HG02840 (cell line): ENCODE measurements around the gene GSAP.
"Not testable (repeated sequence)": the region's sequence is repeated elsewhere in the genome, so short reads cannot be mapped to it uniquely, and the experiment has no call there.

ENCODE experiments used
- ATAC-seq: cut with Tn5 transposase; IDR thresholded peaks from one replicate; pipeline ENCODE4 v1.9.1; 2021; ENCODE audit warnings: mild to moderate bottlenecking, moderate library complexity, moderate number of reproducible peaks; ENCODE audit not compliant: unreplicated experiment, low FRiP score

The GSAP gene

GRCh38 chr7:77306231-77307067 lies 109.7 kb downstream of the GSAP start:
- ATAC-seq: no peak

- ATAC-seq: no peak
Observed at GRCh38 chr7:77295549-77295948, 120.6 kb downstream of the GSAP start.

GRCh38 chr7:77293046-77293445 lies 123.1 kb downstream of the GSAP start:
- ATAC-seq: no peak

GRCh38 chr7:77290425-77290824 lies 125.7 kb downstream of the GSAP start:
- ATAC-seq: no peak

GRCh38 chr7:77289387-77289786 lies 126.8 kb downstream of the GSAP start:
- no peak for ATAC-seq

GRCh38 chr7:77288676-77289320 lies 127.4 kb downstream of the GSAP start:
- no peak for ATAC-seq

- ATAC-seq: no peak
Observed at GRCh38 chr7:77284616-77285015, 131.5 kb downstream of the GSAP start.

GRCh38 chr7:77284005-77284404 lies 132.1 kb downstream of the GSAP start:
- ATAC-seq: no peak

- no peak for ATAC-seq
Observed at GRCh38 chr7:77282897-77283296, 133.3 kb downstream of the GSAP start.

GRCh38 chr7:77281780-77282478 lies 134.2 kb downstream of the GSAP start:
- no peak for ATAC-seq

- ATAC-seq: no peak
Observed at GRCh38 chr7:77276120-77276519, 140.0 kb downstream of the GSAP start.

GRCh38 chr7:77275663-77276062 lies 140.5 kb downstream of the GSAP start:
- ATAC-seq: not testable (repeated sequence)

GRCh38 chr7:77271766-77272165 lies 144.4 kb downstream of the GSAP start:
- ATAC-seq: no peak

GRCh38 chr7:77270094-77270480 lies 146.1 kb downstream of the GSAP start:
- no peak for ATAC-seq

GRCh38 chr7:77269360-77270093 lies 146.6 kb downstream of the GSAP start:
- ATAC-seq: no peak

- no peak for ATAC-seq
Observed at GRCh38 chr7:77266291-77266794, 149.8 kb downstream of the GSAP start.

- no peak for ATAC-seq
Observed at GRCh38 chr7:77265666-77266065, 150.5 kb downstream of the GSAP start.

GRCh38 chr7:77262316-77262715 lies 153.8 kb downstream of the GSAP start:
- ATAC-seq: no peak
